LoVo (cell line): ENCODE results near the gene HSPBP1.
"Not testable (repeated sequence)": the region's sequence is repeated elsewhere in the genome, so short reads cannot be mapped to it uniquely, and the experiment has no call there.

Experiments
- DNase-seq: peaks from one replicate; pipeline ENCODE4 v3.0.0-alpha.2; 2016; ENCODE audit warnings: low spot score

HSPBP1 gene

GRCh38 chr19:55279770-55280643 is at the start of gene HSPBP1:
TSS of gene HSPBP1 (minus strand) at chr19:55280110. CDS start at chr19:55279608, 502 bp downstream.
- peak; percentile 96 for DNase-seq

- DNase-seq: not testable (repeated sequence)
Observed at GRCh38 chr19:55328774-55329318, 48.9 kb upstream of the HSPBP1 start.

- DNase-seq: no peak
Observed at GRCh38 chr19:55325172-55325571, 45.3 kb upstream of the HSPBP1 start, which contains the start of gene TMEM150B. TSS of gene TMEM150B (minus strand) at chr19:55325341. CDS start at chr19:55321036, 4,305 bp downstream.

- DNase-seq: no peak
Observed at GRCh38 chr19:55324662-55325061, 44.8 kb upstream of the HSPBP1 start.

GRCh38 chr19:55322204-55322885 is 42.4 kb upstream of the HSPBP1 start:
- DNase-seq: no peak

- no peak for DNase-seq
Observed at GRCh38 chr19:55321466-55322137, 41.7 kb upstream of the HSPBP1 start.

GRCh38 chr19:55320844-55321419 is 41.0 kb upstream of the HSPBP1 start:
- no peak for DNase-seq

- no peak for DNase-seq
Observed at GRCh38 chr19:55319785-55320184, 39.9 kb upstream of the HSPBP1 start.

GRCh38 chr19:55316646-55317045 is 36.7 kb upstream of the HSPBP1 start:
- no peak for DNase-seq

GRCh38 chr19:55315956-55316525 is 36.1 kb upstream of the HSPBP1 start:
- DNase-seq: no peak

GRCh38 chr19:55314396-55314795 is 34.5 kb upstream of the HSPBP1 start:
- no peak for DNase-seq

GRCh38 chr19:55312621-55313512 is 33.0 kb upstream of the HSPBP1 start:
- no peak for DNase-seq

GRCh38 chr19:55311797-55312196 is 31.9 kb upstream of the HSPBP1 start:
- no peak for DNase-seq

- no peak for DNase-seq
Observed at GRCh38 chr19:55311397-55311796, 31.5 kb upstream of the HSPBP1 start.

- DNase-seq: no peak
Observed at GRCh38 chr19:55310498-55310897, 30.6 kb upstream of the HSPBP1 start.

GRCh38 chr19:55309448-55309847 is 29.5 kb upstream of the HSPBP1 start:
- no peak for DNase-seq

- no peak for DNase-seq
Observed at GRCh38 chr19:55308281-55308680, 28.4 kb upstream of the HSPBP1 start.

GRCh38 chr19:55306712-55307111 is 26.8 kb upstream of the HSPBP1 start:
- no peak for DNase-seq

- no peak for DNase-seq
Observed at GRCh38 chr19:55305983-55306562, 26.2 kb upstream of the HSPBP1 start.

- DNase-seq: peak; percentile 26
Observed at GRCh38 chr19:55305491-55305890, 25.6 kb upstream of the HSPBP1 start.
